NCI-H2196 treated with DMSO at 0.1 percent for 48 hours (cell line): ENCODE results near the gene ZBTB44.
"Not testable (repeated sequence)": the region's sequence is repeated elsewhere in the genome, so short reads cannot be mapped to it uniquely, and the experiment has no call there.

Experiments used
- DNase-seq: peaks from one replicate; lab custom pipeline; 2025; ENCODE audit not compliant: unreplicated experiment; lab: John Stamatoyannopoulos, UW

Gene ZBTB44, protein sequence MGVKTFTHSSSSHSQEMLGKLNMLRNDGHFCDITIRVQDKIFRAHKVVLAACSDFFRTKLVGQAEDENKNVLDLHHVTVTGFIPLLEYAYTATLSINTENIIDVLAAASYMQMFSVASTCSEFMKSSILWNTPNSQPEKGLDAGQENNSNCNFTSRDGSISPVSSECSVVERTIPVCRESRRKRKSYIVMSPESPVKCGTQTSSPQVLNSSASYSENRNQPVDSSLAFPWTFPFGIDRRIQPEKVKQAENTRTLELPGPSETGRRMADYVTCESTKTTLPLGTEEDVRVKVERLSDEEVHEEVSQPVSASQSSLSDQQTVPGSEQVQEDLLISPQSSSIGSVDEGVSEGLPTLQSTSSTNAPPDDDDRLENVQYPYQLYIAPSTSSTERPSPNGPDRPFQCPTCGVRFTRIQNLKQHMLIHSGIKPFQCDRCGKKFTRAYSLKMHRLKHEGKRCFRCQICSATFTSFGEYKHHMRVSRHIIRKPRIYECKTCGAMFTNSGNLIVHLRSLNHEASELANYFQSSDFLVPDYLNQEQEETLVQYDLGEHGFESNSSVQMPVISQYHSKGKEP

DNA sequence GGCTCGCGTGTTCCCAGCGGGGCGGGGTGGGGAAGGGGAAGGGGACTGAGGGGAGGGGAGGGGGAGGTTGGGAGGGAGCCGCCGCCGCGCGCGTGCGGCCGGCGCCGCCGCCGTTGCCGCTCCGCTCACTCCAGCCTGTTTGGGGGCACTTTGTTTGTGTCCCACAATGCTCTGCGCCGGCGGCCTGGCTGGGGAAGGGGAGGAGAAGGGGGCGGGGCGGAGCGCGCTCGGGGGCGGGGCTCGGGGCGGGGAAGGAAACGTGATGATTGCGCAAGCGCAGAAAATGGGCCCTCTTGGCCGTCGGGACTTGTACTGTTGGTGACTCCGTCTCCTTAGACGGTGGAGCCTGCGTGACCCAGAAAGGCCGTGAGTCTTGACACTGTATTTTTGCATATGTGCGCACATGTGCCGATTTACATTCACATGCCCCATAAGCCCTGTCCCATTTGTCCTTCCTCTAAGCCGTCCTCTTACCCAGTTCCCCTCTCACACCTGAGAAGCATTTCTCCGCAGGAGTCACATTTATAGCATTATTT lies at the start of gene ZBTB44:
Gene ZBTB44 (minus strand): TSS at position 168 of the 536 bp plus-strand sequence. CDS start 53,044 bp downstream, outside the sequence.
- peak; percentile 89 for DNase-seq

DNA sequence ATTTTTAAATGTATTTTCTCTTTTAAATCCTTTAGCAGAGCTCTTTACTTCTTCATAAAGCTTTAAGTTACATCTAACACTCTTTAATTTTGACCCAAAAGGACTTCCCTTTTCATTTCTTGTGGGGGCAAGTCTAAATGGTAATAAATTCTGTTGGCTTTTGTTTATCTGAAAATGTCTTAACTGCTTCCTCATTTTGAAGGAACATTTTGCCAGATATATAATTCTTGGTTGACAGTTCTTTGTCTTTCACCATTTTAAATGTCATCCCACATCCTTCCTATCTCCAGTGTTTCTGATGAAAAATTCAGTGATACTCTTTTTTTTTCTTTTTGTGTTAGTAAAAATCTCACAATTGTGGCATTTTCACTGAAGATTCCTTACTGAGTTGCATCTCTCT lies 44.7 kb upstream of the ZBTB44 start:
- no peak for DNase-seq

GRCh38 chr11:130358398-130358797 lies 43.7 kb upstream of the ZBTB44 start:
- DNase-seq: no peak

DNA sequence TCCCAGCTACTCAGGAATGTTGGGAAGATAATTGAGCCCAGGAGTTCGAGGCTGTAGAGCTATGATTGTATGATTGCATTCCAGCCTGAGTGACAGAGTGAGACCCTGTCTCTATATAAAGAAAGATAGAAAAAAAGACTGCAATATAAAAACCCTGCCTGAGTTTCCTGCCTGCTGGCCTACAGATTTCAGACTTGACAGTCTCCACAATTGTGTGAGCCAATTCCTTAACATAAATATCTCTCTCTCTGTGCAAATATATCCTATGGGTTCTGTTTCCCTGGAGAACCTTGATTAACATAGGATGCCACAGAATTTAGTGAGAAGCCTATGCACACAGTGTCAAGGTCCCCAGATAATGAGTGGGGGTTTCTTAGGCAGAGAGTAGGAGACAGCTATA lies 32.5 kb upstream of the ZBTB44 start:
- DNase-seq: no peak

- DNase-seq: no peak
Observed at GRCh38 chr11:130344841-130345240, 30.1 kb upstream of the ZBTB44 start.

DNA sequence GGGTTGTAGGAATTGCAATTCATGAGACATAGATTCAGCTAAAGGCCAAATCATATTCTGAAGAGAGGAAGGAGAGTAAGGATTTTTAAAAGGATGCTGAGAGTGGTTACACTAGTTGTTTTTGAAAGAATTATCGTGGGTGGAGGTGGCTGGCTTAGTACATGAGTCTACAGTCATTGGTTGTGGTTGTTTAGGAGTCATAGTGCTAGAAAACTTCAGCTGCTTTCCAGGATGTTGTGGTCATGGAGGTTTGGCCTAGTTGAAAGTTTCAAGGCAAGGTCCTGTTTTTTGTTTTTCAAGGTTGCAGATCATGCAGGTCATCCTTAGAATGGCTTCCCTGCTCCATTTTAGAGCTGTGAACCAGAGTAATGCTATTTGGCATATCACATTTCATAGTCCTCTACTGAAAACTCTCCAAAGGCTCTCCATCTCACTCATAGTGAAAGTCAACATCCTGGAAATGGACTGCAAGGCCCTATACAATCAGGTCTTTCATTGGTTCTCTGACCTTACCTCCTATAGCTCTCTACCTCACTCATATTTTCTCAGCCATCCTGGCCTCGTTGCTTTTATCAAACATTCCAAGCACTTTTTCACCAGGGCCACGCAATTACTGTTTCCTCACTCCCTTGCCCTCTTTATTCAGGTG lies 26.1 kb upstream of the ZBTB44 start:
- DNase-seq: no peak

DNA sequence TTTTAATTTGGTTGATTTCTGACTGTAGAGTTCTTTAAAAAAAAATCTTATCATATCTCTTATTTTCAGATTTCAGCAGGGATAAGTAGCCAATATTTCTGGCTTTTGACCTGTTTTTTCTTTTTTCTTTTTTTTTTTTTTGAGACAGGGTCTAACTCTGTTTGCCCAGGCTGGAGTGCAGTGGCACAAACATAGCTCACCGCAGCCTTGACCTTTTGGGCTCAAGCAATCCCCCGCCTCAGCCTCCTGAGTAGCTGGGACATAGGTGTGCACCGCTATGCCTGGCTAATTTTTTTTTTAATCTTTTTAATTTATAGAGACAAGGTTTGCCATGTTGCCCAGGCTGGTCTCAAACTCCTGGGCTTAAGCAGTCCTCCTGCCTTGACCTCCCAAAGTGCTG lies 23.9 kb upstream of the ZBTB44 start:
- DNase-seq: no peak

- no peak for DNase-seq
Observed at GRCh38 chr11:130337281-130338089, 22.8 kb upstream of the ZBTB44 start.

DNA sequence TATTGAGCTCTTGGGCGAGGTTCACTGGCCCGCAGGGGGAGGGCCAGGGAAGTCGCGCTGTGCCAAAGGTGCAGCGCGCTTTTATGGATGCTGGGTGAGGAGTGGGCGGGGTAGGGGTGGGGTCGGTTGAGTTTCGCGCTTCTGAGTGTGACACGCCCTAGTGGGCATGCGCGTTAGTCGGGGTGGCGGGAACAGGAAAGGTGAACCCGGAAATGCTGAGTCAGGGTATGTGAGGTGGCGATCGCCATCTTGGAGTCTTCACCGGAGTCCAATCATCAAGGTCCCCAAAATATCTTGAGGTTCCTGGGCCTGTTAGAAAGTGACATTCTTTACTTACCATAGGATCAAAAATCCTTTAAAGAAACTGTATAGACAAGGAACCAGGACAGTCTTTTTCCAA lies 16.7 kb upstream of the ZBTB44 start:
- not testable (repeated sequence) for DNase-seq

DNA sequence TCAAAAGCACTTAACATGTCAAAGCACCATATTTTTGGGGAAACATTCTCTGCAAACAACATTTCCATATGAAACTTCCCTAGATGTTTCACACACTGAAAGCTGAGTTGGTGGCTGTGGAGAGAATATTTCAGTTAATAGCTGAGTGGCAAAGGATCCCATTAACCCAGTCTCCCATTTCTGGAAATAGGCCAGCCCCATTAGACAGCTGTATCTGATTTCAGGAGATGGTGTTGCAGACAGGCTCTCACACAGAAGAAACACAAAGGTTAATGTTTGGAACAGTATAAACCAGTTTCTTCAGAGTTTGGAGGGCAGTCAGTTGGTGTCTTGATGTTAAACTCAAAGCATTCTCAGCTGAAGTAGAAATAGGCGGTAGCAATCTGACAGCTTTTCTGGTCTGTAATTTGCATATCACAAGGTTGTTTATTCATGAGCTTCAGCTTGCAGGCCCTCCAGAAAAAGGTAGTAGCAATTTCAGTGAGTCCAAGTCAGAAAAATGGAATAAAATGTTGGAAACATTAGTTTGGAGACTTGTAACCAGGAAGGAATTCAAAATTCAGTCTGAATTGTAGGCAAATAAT lies 15.5 kb upstream of the ZBTB44 start:
- no peak for DNase-seq

GRCh38 chr11:130328420-130328819 lies 13.7 kb upstream of the ZBTB44 start:
- DNase-seq: no peak

DNA sequence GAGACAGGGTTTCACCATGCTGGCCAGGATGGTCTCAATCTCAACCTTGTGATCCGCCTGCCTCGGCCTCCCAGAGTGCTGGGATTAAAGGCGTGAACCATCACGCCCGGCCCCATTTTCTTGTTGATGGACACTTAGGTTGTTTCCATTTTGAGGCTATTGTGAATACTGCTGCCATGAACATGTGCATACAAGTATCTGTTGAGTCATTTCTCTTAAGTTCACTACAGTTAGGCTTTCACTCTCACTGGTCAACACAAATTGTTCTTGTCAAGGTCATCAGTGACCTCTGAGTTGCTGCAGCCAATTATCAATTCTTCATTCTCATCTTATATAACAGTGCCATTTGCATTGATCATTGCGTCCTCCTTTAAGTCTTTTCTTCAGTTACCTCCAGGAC lies 13.0 kb upstream of the ZBTB44 start:
- no peak for DNase-seq

DNA sequence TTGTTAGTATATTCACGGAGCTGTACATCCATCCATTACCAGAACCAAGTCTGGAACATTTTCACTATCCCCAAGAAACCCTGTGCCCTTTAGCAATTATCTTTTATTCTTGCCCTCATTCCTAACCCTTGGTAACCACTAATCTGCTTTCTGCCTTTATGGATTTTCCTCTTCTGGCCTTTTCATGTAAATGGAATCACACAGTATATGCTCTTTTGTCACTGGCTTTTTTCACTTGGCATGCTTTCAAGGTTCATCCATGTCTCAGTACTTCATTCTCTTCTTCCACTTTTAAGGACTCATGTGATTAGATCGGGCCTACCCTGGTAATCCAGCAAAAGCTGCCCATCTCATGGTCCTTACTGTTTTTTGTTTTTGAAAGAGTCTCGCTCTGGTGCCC lies 11.0 kb upstream of the ZBTB44 start:
- no peak for DNase-seq

GRCh38 chr11:130323452-130324450 lies 9.0 kb upstream of the ZBTB44 start:
- DNase-seq: no peak

DNA sequence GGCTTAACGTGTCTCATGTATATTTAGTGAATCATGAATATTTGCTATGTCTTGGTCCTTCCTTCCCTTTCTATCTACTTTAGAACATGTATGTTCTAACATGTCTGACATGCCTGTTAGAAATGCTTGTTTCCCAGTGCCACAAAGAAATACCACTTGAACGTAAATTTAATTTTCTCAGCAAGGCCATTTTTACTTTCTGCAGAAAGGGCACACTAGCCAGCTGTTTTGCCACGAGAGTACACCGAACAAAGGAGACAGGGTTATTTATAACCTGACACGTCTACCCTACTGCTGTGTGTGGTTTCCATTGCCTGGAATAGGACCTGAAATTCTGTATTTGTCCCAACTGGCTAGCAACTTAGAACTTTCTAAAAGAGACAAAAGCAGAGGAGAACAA lies 7.4 kb upstream of the ZBTB44 start:
- DNase-seq: no peak

- DNase-seq: no peak
Observed at GRCh38 chr11:130318031-130318673, 3.4 kb upstream of the ZBTB44 start.

GRCh38 chr11:130315354-130315970 lies 745 bp upstream of the ZBTB44 start:
- no peak for DNase-seq

GRCh38 chr11:130314184-130314749 lies 450 bp downstream of the ZBTB44 start:
- DNase-seq: peak; percentile 21
